ENCODE data around the gene C1orf115.

Gene C1orf115

DNA sequence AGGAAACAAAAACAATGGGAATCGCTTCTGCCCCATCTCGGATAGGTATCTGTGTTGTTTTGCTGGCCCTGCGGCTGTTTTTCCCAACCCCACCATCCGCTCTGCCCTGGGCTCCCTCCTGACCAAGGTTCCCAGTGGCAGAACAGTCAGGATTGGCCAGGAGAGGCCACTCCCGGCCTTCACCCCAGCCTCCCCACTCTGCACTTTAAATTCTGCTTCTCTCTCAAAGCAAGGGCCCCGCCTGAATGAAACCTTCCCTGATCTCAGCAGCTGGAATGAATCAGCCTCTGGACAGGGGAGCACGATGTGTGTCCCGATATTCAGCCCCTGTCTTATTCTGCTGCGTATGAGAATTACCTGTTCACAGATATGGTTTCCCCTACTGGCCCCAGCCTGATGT is 16.3 kb downstream of the C1orf115 start:
- no peak overlapping the region for H2AFZ ChIP-seq (ENCODE audit: low read length)
- no peak overlapping the region for H3K9ac ChIP-seq (ENCODE audit: low read length)
- H3K27me3 ChIP-seq (replicated peaks; ENCODE audit: insufficient read depth, low read length) = no peaks in the 10 kb centered on the region
- H3K36me3 ChIP-seq (replicated peaks; ENCODE audit: insufficient read depth, low read length) = no peaks in the 10 kb centered on the region
- TF ChIP-seq EZH2phosphoT487 (IDR thresholded peaks at IDR 0.05; ENCODE audit: low read length) = no peak
- TF ChIP-seq, protein P1, sequence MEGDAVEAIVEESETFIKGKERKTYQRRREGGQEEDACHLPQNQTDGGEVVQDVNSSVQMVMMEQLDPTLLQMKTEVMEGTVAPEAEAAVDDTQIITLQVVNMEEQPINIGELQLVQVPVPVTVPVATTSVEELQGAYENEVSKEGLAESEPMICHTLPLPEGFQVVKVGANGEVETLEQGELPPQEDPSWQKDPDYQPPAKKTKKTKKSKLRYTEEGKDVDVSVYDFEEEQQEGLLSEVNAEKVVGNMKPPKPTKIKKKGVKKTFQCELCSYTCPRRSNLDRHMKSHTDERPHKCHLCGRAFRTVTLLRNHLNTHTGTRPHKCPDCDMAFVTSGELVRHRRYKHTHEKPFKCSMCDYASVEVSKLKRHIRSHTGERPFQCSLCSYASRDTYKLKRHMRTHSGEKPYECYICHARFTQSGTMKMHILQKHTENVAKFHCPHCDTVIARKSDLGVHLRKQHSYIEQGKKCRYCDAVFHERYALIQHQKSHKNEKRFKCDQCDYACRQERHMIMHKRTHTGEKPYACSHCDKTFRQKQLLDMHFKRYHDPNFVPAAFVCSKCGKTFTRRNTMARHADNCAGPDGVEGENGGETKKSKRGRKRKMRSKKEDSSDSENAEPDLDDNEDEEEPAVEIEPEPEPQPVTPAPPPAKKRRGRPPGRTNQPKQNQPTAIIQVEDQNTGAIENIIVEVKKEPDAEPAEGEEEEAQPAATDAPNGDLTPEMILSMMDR (IDR thresholded peaks at IDR 0.05; ENCODE audit: low read length) = no peak
- no peak for TF ChIP-seq EZH2 (optimal IDR thresholded peaks at IDR 0.05; ENCODE audit: low read depth, low read length)
- H3K79me2 ChIP-seq (ENCODE audit: low read length) = no peaks in the 10 kb centered on the region
- H3F3A ChIP-seq (ENCODE audit: insufficient read depth, low read length) = no peaks in the 10 kb centered on the region
- no peaks in the 10 kb centered on the region for H3K9me2 ChIP-seq (replicated peaks; ENCODE audit: insufficient read depth, low read length)
- no peak overlapping the region for H3K4me2 ChIP-seq (ENCODE audit: low read depth, low read length)
- no peaks in the 10 kb centered on the region for H3K9me3 ChIP-seq (replicated peaks; ENCODE audit: insufficient read depth, low read length)
- H4K20me1 ChIP-seq (ENCODE audit: insufficient read depth, low read length) = no peaks in the 10 kb centered on the region
- no peak for DNase-seq
- no peak overlapping the region for H3K4me3 ChIP-seq (ENCODE audit: low read length)
- H3K27ac ChIP-seq (ENCODE audit: low read length) = no peak overlapping the region
- H3K4me1 ChIP-seq (ENCODE audit: low read length) = peaks cover 4% of the 10 kb centered on the region; the same call in 1 of the 2 replicates

DNA sequence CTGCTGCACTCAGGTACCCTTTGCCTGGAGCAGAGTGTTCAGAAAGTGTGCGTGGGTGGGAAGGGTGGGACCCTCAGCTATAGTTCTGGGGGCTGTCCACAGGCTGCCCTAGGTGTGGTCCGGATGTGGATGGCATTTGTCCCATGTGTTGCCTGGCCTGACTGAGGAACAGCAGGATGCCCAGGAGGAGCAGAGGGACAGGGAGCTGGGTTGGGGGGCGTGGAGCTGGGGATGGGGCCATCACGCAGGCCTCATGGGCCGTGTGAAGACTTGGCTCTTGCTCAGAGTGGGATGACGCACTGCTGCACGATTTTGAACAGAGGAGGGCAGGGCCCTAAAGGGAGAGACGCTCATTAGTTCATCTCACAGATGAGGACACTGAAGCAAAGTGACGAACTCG is 17.0 kb downstream of the C1orf115 start:
- Histone ChIP-seq H3K4me2 (ENCODE audit: low read depth, low read length) (no peak overlapping the region), H3F3A (ENCODE audit: insufficient read depth, low read length) (no peaks in the 10 kb centered on the region), H3K36me3 (replicated peaks; ENCODE audit: insufficient read depth, low read length) (no peaks in the 10 kb centered on the region), H3K79me2 (ENCODE audit: low read length) (no peaks in the 10 kb centered on the region), H3K9me2 (replicated peaks; ENCODE audit: insufficient read depth, low read length) (no peaks in the 10 kb centered on the region), H3K27me3 (replicated peaks; ENCODE audit: insufficient read depth, low read length) (no peaks in the 10 kb centered on the region), H3K9ac (ENCODE audit: low read length) (no peak overlapping the region), H3K27ac (ENCODE audit: low read length) (no peak overlapping the region), H2AFZ (ENCODE audit: low read length) (no peak overlapping the region), H3K9me3 (replicated peaks; ENCODE audit: insufficient read depth, low read length) (no peaks in the 10 kb centered on the region), H4K20me1 (ENCODE audit: insufficient read depth, low read length) (no peaks in the 10 kb centered on the region), H3K4me1 (ENCODE audit: low read length) (peaks cover 4% of the 10 kb centered on the region; the same call in 1 of the 2 replicates), H3K4me3 (ENCODE audit: low read length) (no peak overlapping the region)
- TF ChIP-seq, protein P1 (IDR thresholded peaks at IDR 0.05; ENCODE audit: low read length) = no peak
- TF ChIP-seq EZH2 (optimal IDR thresholded peaks at IDR 0.05; ENCODE audit: low read depth, low read length) = no peak
- no peak for TF ChIP-seq EZH2phosphoT487 (IDR thresholded peaks at IDR 0.05; ENCODE audit: low read length)
- no peak for DNase-seq

DNA sequence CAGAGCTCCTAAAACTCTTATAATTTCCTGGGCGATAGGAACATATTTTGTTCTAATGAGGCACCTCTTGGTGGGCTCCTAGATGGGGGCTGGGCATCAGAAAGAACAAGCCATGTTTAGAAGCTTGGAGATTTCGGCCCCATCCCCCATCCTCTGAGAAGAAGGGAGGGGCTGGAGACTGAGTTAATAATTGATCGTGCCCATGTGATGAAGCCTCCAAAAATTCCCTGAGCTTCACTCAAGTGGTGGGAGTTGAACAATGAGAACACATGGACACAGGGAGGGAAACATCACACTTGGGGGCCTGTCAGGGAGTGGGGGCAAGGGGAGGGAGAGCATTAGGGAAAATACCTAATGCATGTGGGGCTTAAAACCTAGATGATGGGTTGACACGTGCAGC is 18.1 kb downstream of the C1orf115 start:
- Histone ChIP-seq H3K36me3 (replicated peaks; ENCODE audit: insufficient read depth, low read length) (no peaks in the 10 kb centered on the region), H3K4me1 (ENCODE audit: low read length) (peaks cover 4% of the 10 kb centered on the region; the same call in 1 of the 2 replicates), H3K27ac (ENCODE audit: low read length) (no peak overlapping the region), H3K4me2 (ENCODE audit: low read depth, low read length) (no peak overlapping the region), H3K9me2 (replicated peaks; ENCODE audit: insufficient read depth, low read length) (no peaks in the 10 kb centered on the region), H3K4me3 (ENCODE audit: low read length) (no peak overlapping the region), H2AFZ (ENCODE audit: low read length) (no peak overlapping the region), H4K20me1 (ENCODE audit: insufficient read depth, low read length) (no peaks in the 10 kb centered on the region), H3K9ac (ENCODE audit: low read length) (no peak overlapping the region), H3K9me3 (replicated peaks; ENCODE audit: insufficient read depth, low read length) (no peaks in the 10 kb centered on the region), H3F3A (ENCODE audit: insufficient read depth, low read length) (no peaks in the 10 kb centered on the region), H3K79me2 (ENCODE audit: low read length) (no peaks in the 10 kb centered on the region), H3K27me3 (replicated peaks; ENCODE audit: insufficient read depth, low read length) (no peaks in the 10 kb centered on the region)
- no peak for DNase-seq
- TF ChIP-seq EZH2phosphoT487 (IDR thresholded peaks at IDR 0.05; ENCODE audit: low read length) (no peak), EZH2 (optimal IDR thresholded peaks at IDR 0.05; ENCODE audit: low read depth, low read length) (no peak)
- TF ChIP-seq, protein P1 (IDR thresholded peaks at IDR 0.05; ENCODE audit: low read length) = no peak
